Activated CD4-positive, alpha-beta T cell treated with anti-CD3 and anti-CD28 coated beads for 48 hours (primary cell): ENCODE results near the gene EBLN2.

ENCODE experiments used
- DNase-seq: peaks from one replicate; pipeline ENCODE4 v3.0.0-alpha.2; 2020

EBLN2 gene

DNA sequence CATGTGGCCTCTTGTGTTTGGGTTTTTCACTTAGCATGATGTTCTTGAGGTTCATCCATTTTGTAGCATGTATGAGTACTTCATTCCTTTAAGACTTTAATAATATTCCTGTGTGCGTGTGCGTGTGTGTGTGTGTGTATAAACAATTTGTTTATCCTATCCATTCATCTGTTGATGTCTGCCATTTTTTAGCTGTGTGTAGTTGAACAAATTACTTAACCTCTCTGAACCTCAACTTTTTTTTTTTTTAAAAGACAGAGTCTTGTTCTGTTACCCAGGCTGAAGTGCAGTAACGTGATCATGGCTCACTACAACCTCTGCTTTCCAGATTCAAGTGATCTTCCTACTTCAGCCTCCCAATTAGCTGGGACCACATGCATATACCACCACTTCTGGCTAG lies 47.3 kb downstream of the EBLN2 start:
- DNase-seq = no peak

DNA sequence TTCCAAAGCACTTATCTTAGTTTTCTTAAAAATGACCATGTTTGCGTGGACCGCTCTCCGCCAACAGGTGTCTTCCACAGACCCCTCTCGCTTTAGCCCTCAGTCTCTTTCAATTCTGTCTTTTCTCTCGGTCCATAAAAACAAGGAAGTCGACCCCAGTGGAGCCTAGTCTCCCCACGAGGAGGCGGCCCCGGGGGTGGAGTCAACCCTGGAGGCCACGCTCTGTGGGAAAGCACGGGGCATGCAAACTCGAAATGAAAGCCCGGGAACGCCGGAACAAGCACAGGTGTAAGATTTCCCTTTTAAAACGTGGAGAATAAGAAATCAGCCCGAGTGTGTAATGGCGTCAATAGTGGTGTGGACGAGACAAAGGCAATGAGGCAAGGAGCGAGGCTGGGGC lies 49.1 kb downstream of the EBLN2 start:
- no peak for DNase-seq
